ENCODE measurements around the gene SV2B.

SV2B gene

DNA sequence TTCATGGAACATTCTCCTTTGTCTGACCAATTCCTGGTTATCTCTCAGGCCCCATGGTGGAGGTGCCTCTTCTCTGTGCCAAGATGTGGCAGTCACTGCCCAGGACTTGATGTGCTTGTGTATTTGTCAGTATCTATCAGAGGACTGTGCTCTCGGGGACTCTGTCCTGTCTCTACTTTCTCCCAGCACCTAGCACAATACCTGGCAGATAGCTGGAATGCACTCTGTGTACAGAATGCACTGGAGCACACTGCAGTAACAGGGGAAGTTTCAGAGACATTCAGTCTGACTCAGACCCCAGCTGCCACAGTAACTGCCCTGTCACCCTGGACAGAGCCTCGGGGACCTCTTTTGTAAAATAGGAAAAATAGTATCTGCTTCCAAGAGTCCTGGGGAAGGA, 34.6 kb upstream of the SV2B start:
- no peak overlapping the region for H3K4me3 ChIP-seq (ENCODE audit: low read depth, low read length)
- TF ChIP-seq, protein P1, sequence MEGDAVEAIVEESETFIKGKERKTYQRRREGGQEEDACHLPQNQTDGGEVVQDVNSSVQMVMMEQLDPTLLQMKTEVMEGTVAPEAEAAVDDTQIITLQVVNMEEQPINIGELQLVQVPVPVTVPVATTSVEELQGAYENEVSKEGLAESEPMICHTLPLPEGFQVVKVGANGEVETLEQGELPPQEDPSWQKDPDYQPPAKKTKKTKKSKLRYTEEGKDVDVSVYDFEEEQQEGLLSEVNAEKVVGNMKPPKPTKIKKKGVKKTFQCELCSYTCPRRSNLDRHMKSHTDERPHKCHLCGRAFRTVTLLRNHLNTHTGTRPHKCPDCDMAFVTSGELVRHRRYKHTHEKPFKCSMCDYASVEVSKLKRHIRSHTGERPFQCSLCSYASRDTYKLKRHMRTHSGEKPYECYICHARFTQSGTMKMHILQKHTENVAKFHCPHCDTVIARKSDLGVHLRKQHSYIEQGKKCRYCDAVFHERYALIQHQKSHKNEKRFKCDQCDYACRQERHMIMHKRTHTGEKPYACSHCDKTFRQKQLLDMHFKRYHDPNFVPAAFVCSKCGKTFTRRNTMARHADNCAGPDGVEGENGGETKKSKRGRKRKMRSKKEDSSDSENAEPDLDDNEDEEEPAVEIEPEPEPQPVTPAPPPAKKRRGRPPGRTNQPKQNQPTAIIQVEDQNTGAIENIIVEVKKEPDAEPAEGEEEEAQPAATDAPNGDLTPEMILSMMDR (IDR thresholded peaks at IDR 0.05; ENCODE audit: low read depth, low read length, missing control alignments): no peak
- DNase-seq (ENCODE audit: low read depth): no peak

DNA sequence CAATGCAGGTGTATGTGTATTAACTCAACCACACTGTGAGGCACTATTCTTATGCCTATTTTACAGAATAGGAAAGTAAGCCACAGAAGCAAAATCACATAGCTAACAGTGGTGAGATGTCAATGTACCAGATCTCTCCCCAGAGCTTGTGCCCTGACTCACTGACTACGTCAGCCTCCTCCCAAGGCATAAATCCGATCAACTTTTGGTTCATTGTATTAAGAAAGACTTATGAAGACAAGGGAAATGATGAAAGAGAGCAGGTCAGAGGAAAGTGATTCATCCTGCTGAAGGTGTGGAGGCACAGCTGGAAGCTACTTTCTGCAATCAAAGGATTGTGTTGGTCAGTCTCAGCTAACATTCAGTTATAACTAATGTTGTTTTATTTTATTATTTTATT, 33.0 kb upstream of the SV2B start:
- TF ChIP-seq, protein P1 (IDR thresholded peaks at IDR 0.05; ENCODE audit: low read depth, low read length, missing control alignments): no peak
- DNase-seq (ENCODE audit: low read depth): no peak
- H3K4me3 ChIP-seq (ENCODE audit: low read depth, low read length): no peak overlapping the region

DNA sequence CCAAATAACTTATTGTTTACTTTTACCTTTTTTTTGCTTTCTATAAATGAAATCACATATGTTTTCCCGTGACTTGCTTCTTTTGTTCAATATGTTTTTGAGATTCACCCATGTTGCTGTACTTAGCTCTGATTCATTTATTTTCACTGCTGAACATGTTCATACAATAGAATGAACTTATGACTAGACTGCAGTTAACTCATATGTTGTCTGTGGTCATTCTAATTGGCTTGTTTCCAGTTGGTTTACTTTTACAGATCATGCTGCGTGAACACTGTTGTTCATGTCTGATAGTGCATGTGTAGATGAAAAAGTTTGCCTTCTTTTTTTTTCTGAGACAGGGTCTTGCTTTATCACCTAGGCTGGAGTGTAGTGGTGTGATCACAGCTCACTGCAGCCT, 31.6 kb upstream of the SV2B start:
- DNase-seq (ENCODE audit: low read depth): no peak
- TF ChIP-seq, protein P1 (IDR thresholded peaks at IDR 0.05; ENCODE audit: low read depth, low read length, missing control alignments): no peak
- no peak overlapping the region for H3K4me3 ChIP-seq (ENCODE audit: low read depth, low read length)

DNA sequence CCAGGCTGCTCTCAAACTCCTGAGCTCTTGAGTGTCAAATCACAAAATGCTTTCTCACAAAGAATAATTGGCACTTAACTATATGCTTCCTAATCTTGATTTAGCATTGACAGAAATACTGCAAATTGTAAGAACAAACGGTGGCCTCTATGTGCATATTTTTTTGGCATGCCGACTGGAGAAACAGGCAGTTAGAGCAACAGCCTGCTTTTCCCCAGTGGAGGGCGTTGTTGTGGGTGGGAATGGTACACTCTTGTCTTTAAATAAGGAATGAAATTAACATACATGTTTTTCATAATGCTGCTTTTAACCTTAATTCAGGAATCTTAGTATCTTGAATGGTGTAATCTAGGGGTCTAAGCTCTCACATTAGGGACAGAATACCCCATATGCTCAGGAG, 31.1 kb upstream of the SV2B start:
- DNase-seq (ENCODE audit: low read depth): no peak
- H3K4me3 ChIP-seq (ENCODE audit: low read depth, low read length): no peak overlapping the region
- TF ChIP-seq, protein P1 (IDR thresholded peaks at IDR 0.05; ENCODE audit: low read depth, low read length, missing control alignments): peak; percentile 3

DNA sequence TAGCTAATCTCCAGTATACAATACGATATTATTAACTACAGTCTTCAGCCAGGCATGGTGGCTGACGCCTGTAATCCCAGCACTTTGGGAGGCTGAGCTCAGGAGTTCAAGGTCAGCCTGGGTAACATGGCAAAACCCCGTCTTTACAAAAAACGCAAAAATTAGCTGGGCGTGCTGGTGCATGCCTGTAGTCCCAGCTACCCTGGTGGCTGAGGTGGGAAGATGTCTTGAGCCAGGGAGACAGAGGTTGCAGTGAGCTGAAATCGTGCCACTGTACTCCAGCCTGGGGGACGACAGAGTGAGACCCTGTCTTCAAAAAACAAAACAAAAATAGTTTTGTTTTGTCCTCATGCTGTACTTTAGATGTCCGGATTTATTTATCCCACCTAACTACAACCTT, 29.2 kb upstream of the SV2B start:
- TF ChIP-seq, protein P1 (IDR thresholded peaks at IDR 0.05; ENCODE audit: low read depth, low read length, missing control alignments): no peak
- no peak for DNase-seq (ENCODE audit: low read depth)
- H3K4me3 ChIP-seq (ENCODE audit: low read depth, low read length): no peak overlapping the region

DNA sequence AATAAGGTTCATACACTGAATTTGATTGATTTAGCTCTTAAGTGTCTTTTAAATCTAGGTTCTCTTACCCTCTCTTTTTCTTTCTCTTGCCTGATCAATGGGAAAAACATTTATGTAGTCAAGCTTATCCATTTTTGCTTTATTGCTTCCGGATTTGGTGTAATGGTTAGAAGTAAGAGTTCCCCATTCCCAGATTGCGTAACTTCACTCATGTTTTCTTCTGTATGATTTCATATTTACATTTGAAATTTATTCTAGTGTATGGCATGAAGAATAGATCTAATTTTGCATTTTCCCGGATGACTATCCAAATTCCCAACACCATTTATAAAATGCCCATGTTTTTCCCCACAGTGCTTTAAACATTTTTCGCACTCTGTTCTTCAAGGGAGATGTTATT, 27.9 kb upstream of the SV2B start:
- H3K4me3 ChIP-seq (ENCODE audit: low read depth, low read length): no peak overlapping the region
- DNase-seq (ENCODE audit: low read depth): no peak
- TF ChIP-seq, protein P1 (IDR thresholded peaks at IDR 0.05; ENCODE audit: low read depth, low read length, missing control alignments): no peak

DNA sequence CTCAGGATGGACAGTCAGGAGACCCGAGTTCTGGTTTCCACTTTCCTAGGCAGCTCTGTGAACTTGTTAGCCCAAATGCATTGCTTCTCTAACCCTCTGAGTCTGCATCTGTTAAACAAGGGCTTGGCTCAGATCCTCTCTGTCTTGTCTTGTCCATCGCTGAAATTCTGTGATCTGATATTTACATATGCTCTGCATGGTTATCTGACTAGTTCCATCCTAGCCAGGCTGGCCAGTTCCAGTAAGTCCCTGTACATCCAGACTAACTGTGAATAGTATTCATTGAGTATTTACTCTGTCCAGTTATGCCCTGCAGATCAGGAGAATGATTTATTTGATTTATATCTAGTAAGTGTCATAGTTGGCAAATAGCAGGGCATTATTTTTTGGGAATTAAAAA, 27.0 kb upstream of the SV2B start:
- TF ChIP-seq, protein P1 (IDR thresholded peaks at IDR 0.05; ENCODE audit: low read depth, low read length, missing control alignments): no peak
- DNase-seq (ENCODE audit: low read depth): no peak
- H3K4me3 ChIP-seq (ENCODE audit: low read depth, low read length): no peak overlapping the region

Data from GM12864 (cell line).